AG08396 (cell line): Measurements from ENCODE around the gene KRTAP1-1.
"Not testable (repeated sequence)": the region's sequence is repeated elsewhere in the genome, so short reads cannot be mapped to it uniquely, and the experiment has no call there.

Experiments
- DNase-seq: peaks from one replicate; pipeline ENCODE4 v3.0.0; 2012; ENCODE audit warnings: low spot score, mixed read lengths

Gene KRTAP1-1

GRCh38 chr17:41040783-41041571, at the start of gene KRTAP1-1:
TSS of gene KRTAP1-1 (minus strand) at chr17:41041450. CDS start at chr17:41041397, 53 bp downstream.
- DNase-seq, result peak; percentile 49

GRCh38 chr17:41088760-41089352, 47.6 kb upstream of the KRTAP1-1 start:
- not testable (repeated sequence) for DNase-seq

- DNase-seq, result not testable (repeated sequence)
Observed at GRCh38 chr17:41084100-41084856, 43.0 kb upstream of the KRTAP1-1 start, which contains the start of gene KRTAP4-7. TSS of gene KRTAP4-7 (plus strand) at chr17:41084150. CDS start at chr17:41084207, 57 bp downstream.

- DNase-seq, result not testable (repeated sequence)
Observed at GRCh38 chr17:41083427-41083826, 42.2 kb upstream of the KRTAP1-1 start.

- no peak for DNase-seq
Observed at GRCh38 chr17:41082626-41083025, 41.4 kb upstream of the KRTAP1-1 start.

- no peak for DNase-seq
Observed at GRCh38 chr17:41076788-41077187, 35.5 kb upstream of the KRTAP1-1 start.

- DNase-seq, result no peak
Observed at GRCh38 chr17:41073676-41074075, 32.4 kb upstream of the KRTAP1-1 start.

- DNase-seq, result no peak
Observed at GRCh38 chr17:41071606-41072360, 30.5 kb upstream of the KRTAP1-1 start.

GRCh38 chr17:41069031-41069430, 27.8 kb upstream of the KRTAP1-1 start:
- DNase-seq, result no peak

GRCh38 chr17:41067281-41067680, 26.0 kb upstream of the KRTAP1-1 start:
- no peak for DNase-seq

GRCh38 chr17:41065829-41066624, 24.8 kb upstream of the KRTAP1-1 start, which contains the start of gene KRTAP2-4:
TSS of gene KRTAP2-4 (minus strand) at chr17:41065879. CDS start at chr17:41065845, 34 bp downstream.
- DNase-seq, result peak; percentile 72

- not testable (repeated sequence) for DNase-seq
Observed at GRCh38 chr17:41065016-41065689, 23.9 kb upstream of the KRTAP1-1 start.

GRCh38 chr17:41064301-41064700, 23.1 kb upstream of the KRTAP1-1 start:
- no peak for DNase-seq

- no peak for DNase-seq
Observed at GRCh38 chr17:41063449-41063848, 22.2 kb upstream of the KRTAP1-1 start.

GRCh38 chr17:41061964-41062363, 20.7 kb upstream of the KRTAP1-1 start:
- DNase-seq, result peak; percentile 83

- peak; percentile 85 for DNase-seq
Observed at GRCh38 chr17:41060052-41060604, 18.9 kb upstream of the KRTAP1-1 start, which contains the start of gene KRTAP2-3. TSS of gene KRTAP2-3 (minus strand) at chr17:41060114. CDS start at chr17:41060050, 64 bp downstream.

GRCh38 chr17:41059276-41060051, 18.2 kb upstream of the KRTAP1-1 start:
- DNase-seq, result peak; percentile 82

GRCh38 chr17:41058741-41059140, 17.5 kb upstream of the KRTAP1-1 start:
- no peak for DNase-seq

GRCh38 chr17:41057547-41057946, 16.3 kb upstream of the KRTAP1-1 start:
- no peak for DNase-seq
